Panc1 (cell line): ENCODE data around the gene MACROD2.

Source experiments
- CTCF ChIP-seq: fragments of 450-650 bp; IDR thresholded peaks from 2 replicates; pipeline ENCODE4 v1.5.1; 2017; ENCODE audit warnings: mild to moderate bottlenecking
- POLR2AphosphoS5 ChIP-seq: IDR thresholded peaks from 2 replicates; pipeline ENCODE4 v1.6.1; 2012; ENCODE audit warnings: mild to moderate bottlenecking, low read depth, low read length, moderate library complexity
- TF ChIP-seq, protein P1 (sequence below), 2 experiments: IDR thresholded peaks; 2 replicates each; pipeline ENCODE4 v1.6.1; 2011 to 2012; ENCODE audit warnings: low read depth in 2 of 2, control low read depth in 1 of 2, low read length in 1 of 2, mild to moderate bottlenecking in 1 of 2, moderate library complexity in 1 of 2; ENCODE audit not compliant: insufficient read depth in 1 of 2

DNA sequence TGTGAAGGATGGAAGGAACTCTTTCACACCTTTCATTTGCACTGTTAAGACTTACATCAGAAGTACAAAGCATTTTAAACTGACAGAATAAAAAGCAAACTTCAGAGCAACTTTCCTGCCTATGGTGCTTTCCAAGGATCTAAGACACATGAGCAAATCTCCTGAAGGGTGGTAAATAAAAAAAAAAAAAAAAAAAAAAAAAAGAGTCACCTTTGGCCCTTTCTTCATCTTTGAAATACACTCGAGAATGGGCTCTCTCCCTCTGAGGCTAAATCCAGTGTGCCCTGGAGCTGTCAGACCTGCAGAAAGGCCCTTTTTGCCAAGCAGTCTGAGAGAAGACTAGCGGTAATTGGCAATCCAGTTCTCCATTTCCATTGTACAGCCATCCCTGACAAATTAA lies 1455.9 kb downstream of the MACROD2 start:
- TF ChIP-seq CTCF (no peak), POLR2AphosphoS5 (no peak)
- TF ChIP-seq, protein P1, sequence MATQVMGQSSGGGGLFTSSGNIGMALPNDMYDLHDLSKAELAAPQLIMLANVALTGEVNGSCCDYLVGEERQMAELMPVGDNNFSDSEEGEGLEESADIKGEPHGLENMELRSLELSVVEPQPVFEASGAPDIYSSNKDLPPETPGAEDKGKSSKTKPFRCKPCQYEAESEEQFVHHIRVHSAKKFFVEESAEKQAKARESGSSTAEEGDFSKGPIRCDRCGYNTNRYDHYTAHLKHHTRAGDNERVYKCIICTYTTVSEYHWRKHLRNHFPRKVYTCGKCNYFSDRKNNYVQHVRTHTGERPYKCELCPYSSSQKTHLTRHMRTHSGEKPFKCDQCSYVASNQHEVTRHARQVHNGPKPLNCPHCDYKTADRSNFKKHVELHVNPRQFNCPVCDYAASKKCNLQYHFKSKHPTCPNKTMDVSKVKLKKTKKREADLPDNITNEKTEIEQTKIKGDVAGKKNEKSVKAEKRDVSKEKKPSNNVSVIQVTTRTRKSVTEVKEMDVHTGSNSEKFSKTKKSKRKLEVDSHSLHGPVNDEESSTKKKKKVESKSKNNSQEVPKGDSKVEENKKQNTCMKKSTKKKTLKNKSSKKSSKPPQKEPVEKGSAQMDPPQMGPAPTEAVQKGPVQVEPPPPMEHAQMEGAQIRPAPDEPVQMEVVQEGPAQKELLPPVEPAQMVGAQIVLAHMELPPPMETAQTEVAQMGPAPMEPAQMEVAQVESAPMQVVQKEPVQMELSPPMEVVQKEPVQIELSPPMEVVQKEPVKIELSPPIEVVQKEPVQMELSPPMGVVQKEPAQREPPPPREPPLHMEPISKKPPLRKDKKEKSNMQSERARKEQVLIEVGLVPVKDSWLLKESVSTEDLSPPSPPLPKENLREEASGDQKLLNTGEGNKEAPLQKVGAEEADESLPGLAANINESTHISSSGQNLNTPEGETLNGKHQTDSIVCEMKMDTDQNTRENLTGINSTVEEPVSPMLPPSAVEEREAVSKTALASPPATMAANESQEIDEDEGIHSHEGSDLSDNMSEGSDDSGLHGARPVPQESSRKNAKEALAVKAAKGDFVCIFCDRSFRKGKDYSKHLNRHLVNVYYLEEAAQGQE (IDR thresholded peaks at IDR 0.05; ENCODE audit: insufficient read depth in 1 of 2, low read depth in 2 of 2, low read length in 1 of 2) = no peak
